HG03565 (cell line): ENCODE data around the gene TPM4.
"Not testable (repeated sequence)": the region's sequence is repeated elsewhere in the genome, so short reads cannot be mapped to it uniquely, and the experiment has no call there.

ENCODE experiments used
- ATAC-seq: cut with Tn5 transposase; IDR thresholded peaks from one replicate; pipeline ENCODE4 v1.9.1; 2021; ENCODE audit warnings: mild to moderate bottlenecking, moderate library complexity; ENCODE audit not compliant: unreplicated experiment

The TPM4 gene

GRCh38 chr19:16076154-16076957 is at the start of gene TPM4:
Gene TPM4 (plus strand): TSS chr19:16076495. CDS start chr19:16076566, 71 bp downstream.
- peak; percentile 49 for ATAC-seq

GRCh38 chr19:16026756-16027155 is 49.5 kb upstream of the TPM4 start:
- no peak for ATAC-seq

- ATAC-seq = no peak
Observed at GRCh38 chr19:16027528-16027927, 48.8 kb upstream of the TPM4 start.

- not testable (repeated sequence) for ATAC-seq
Observed at GRCh38 chr19:16030155-16030554, 46.1 kb upstream of the TPM4 start.

GRCh38 chr19:16030964-16031871 is 45.1 kb upstream of the TPM4 start:
- ATAC-seq = no peak

- ATAC-seq = no peak
Observed at GRCh38 chr19:16031872-16032200, 44.5 kb upstream of the TPM4 start.

GRCh38 chr19:16032509-16033135 is 43.7 kb upstream of the TPM4 start:
- no peak for ATAC-seq

- no peak for ATAC-seq
Observed at GRCh38 chr19:16033136-16033530, 43.2 kb upstream of the TPM4 start.

GRCh38 chr19:16033721-16034120 is 42.6 kb upstream of the TPM4 start:
- ATAC-seq = no peak

- no peak for ATAC-seq
Observed at GRCh38 chr19:16034180-16034579, 42.1 kb upstream of the TPM4 start.

- ATAC-seq = no peak
Observed at GRCh38 chr19:16034958-16035560, 41.2 kb upstream of the TPM4 start.

GRCh38 chr19:16035601-16036297 is 40.5 kb upstream of the TPM4 start:
- no peak for ATAC-seq

- ATAC-seq = no peak
Observed at GRCh38 chr19:16036397-16036925, 39.8 kb upstream of the TPM4 start.

GRCh38 chr19:16036941-16037340 is 39.4 kb upstream of the TPM4 start:
- no peak for ATAC-seq

- ATAC-seq = no peak
Observed at GRCh38 chr19:16037424-16038195, 38.7 kb upstream of the TPM4 start.

- ATAC-seq = no peak
Observed at GRCh38 chr19:16038196-16038695, 38.0 kb upstream of the TPM4 start.

- ATAC-seq = no peak
Observed at GRCh38 chr19:16039081-16039480, 37.2 kb upstream of the TPM4 start.

GRCh38 chr19:16039545-16039944 is 36.8 kb upstream of the TPM4 start:
- no peak for ATAC-seq

- no peak for ATAC-seq
Observed at GRCh38 chr19:16040642-16041041, 35.7 kb upstream of the TPM4 start.
